Kidney epithelial cell (primary cell): Measurements from ENCODE around the gene XRCC3. TPM values are rescaled to one million over a fixed set of nuclear protein-coding genes. Genes with fewer than 3 reads are reported as not detected.

Experiments
- DNase-seq: peaks from one replicate; pipeline ENCODE4 v3.0.0-alpha.2; 2010; ENCODE audit warnings: low read depth
- H3K27me3 ChIP-seq: 2 replicates; pipeline ENCODE4 v1.6.0; 2011; ENCODE audit warnings: low read length; ENCODE audit not compliant: control insufficient read depth, insufficient read depth
- H3K36me3 ChIP-seq: 2 replicates; pipeline ENCODE4 v1.5.1; 2011; ENCODE audit warnings: low read length; ENCODE audit not compliant: control insufficient read depth, insufficient read depth
- H3K4me3 ChIP-seq: 2 replicates; pipeline ENCODE4 v1.5.1; 2011; ENCODE audit warnings: low read depth, mild to moderate bottlenecking, control low read depth, low read length
- CTCF ChIP-seq: IDR thresholded peaks from 2 replicates; pipeline ENCODE4 v1.5.1; 2011; ENCODE audit warnings: mild to moderate bottlenecking, moderate library complexity, low read length, control low read depth, inconsistent platforms; ENCODE audit not compliant: insufficient read depth, poor library complexity, severe bottlenecking
- total RNA-seq: library from RNA; depleted of rRNA; stranded (reverse); fragments of >200 nt; gene quantifications from 2 replicates; pipeline ENCODE4 v1.2.3, GENCODE V29; 2015

The XRCC3 gene
- total RNA-seq, 1 donor from 2014 or later: 10.4 TPM

- DNase-seq: no peak
- no peaks in the 10 kb centered on the region for H3K27me3 ChIP-seq
Observed at GRCh38 chr14:103662591-103662990, 52.7 kb downstream of the XRCC3 start.

GRCh38 chr14:103662029-103662428, 53.2 kb downstream of the XRCC3 start:
- H3K36me3 ChIP-seq: peaks cover 5% of the 10 kb centered on the region
- no peak overlapping the region for H3K4me3 ChIP-seq
- no peak for DNase-seq
- H3K27me3 ChIP-seq: no peaks in the 10 kb centered on the region
- TF ChIP-seq CTCF: no peak

More at GRCh38 chr14:103662591-103662990, 52.7 kb downstream of the XRCC3 start:
- no peak for TF ChIP-seq CTCF
- Histone ChIP-seq H3K4me3 (no peak overlapping the region), H3K36me3 (peaks cover 5% of the 10 kb centered on the region)

- Histone ChIP-seq H3K36me3 (peaks cover 8% of the 10 kb centered on the region), H3K27me3 (no peaks in the 10 kb centered on the region), H3K4me3 (no peak overlapping the region)
- no peak for DNase-seq
- TF ChIP-seq CTCF: no peak
Observed at GRCh38 chr14:103659631-103660030, 55.6 kb downstream of the XRCC3 start.

- H3K36me3 ChIP-seq: peaks cover 8% of the 10 kb centered on the region
- no peak overlapping the region for H3K4me3 ChIP-seq
- no peak for TF ChIP-seq CTCF
- no peak for DNase-seq
- no peaks in the 10 kb centered on the region for H3K27me3 ChIP-seq
Observed at GRCh38 chr14:103657471-103657870, 57.8 kb downstream of the XRCC3 start.

- H3K4me3 ChIP-seq: no peak overlapping the region
- no peaks in the 10 kb centered on the region for H3K27me3 ChIP-seq
- no peak for DNase-seq
- TF ChIP-seq CTCF: no peak
- H3K36me3 ChIP-seq: peaks cover 5% of the 10 kb centered on the region
Observed at GRCh38 chr14:103656756-103657133, 58.5 kb downstream of the XRCC3 start.

- no peak for TF ChIP-seq CTCF
- H3K4me3 ChIP-seq: no peak overlapping the region
- DNase-seq: no peak
- H3K27me3 ChIP-seq: no peaks in the 10 kb centered on the region
- H3K36me3 ChIP-seq: peaks cover 5% of the 10 kb centered on the region
Observed at GRCh38 chr14:103656031-103656755, 59.1 kb downstream of the XRCC3 start.
